B cell (primary cell): ENCODE data around the gene GBX1.

ENCODE experiments used
- CTCF ChIP-seq: fragments of 200-600 bp; IDR thresholded peaks from one replicate; pipeline ENCODE4 v1.8.0; 2022; ENCODE audit warnings: antibody characterized with exemption, mild to moderate bottlenecking
- EZH2 ChIP-seq: IDR thresholded peaks from 2 replicates; pipeline ENCODE4 v1.6.1; 2012; ENCODE audit warnings: borderline replicate concordance, low read depth, mild to moderate bottlenecking, moderate library complexity, low read length; ENCODE audit not compliant: insufficient read depth, poor library complexity, severe bottlenecking

GRCh38 chr7:151125470-151125845 lies 42.0 kb downstream of the GBX1 start:
- no peak for TF ChIP-seq CTCF
- no peak for TF ChIP-seq EZH2
